HG03378 (cell line): ENCODE data around the gene ANKRD65.
"Not testable (repeated sequence)": the region's sequence is repeated elsewhere in the genome, so short reads cannot be mapped to it uniquely, and the experiment has no call there.

Experiments used
- ATAC-seq: cut with Tn5 transposase; IDR thresholded peaks from one replicate; pipeline ENCODE4 v1.9.1; 2021; ENCODE audit warnings: mild to moderate bottlenecking, moderate library complexity; ENCODE audit not compliant: unreplicated experiment

The ANKRD65 gene

GRCh38 chr1:1421147-1421906, at the start of gene ANKRD65:
TSS of gene ANKRD65 (minus strand) at chr1:1421276. CDS start at chr1:1421005, 271 bp downstream.
- no peak for ATAC-seq

GRCh38 chr1:1468196-1468985, 47.3 kb upstream of the ANKRD65 start:
- ATAC-seq: not testable (repeated sequence)

- no peak for ATAC-seq
Observed at GRCh38 chr1:1463312-1463711, 42.2 kb upstream of the ANKRD65 start.

GRCh38 chr1:1462318-1462966, 41.4 kb upstream of the ANKRD65 start:
- no peak for ATAC-seq

GRCh38 chr1:1461721-1462317, 40.7 kb upstream of the ANKRD65 start:
- no peak for ATAC-seq

- ATAC-seq: no peak
Observed at GRCh38 chr1:1460540-1461130, 39.6 kb upstream of the ANKRD65 start.

GRCh38 chr1:1459711-1460110, 38.6 kb upstream of the ANKRD65 start:
- not testable (repeated sequence) for ATAC-seq

GRCh38 chr1:1459156-1459555, 38.1 kb upstream of the ANKRD65 start:
- not testable (repeated sequence) for ATAC-seq

- not testable (repeated sequence) for ATAC-seq
Observed at GRCh38 chr1:1456683-1457255, 35.7 kb upstream of the ANKRD65 start.

- ATAC-seq: not testable (repeated sequence)
Observed at GRCh38 chr1:1455934-1456333, 34.9 kb upstream of the ANKRD65 start.

- ATAC-seq: no peak
Observed at GRCh38 chr1:1455366-1455884, 34.3 kb upstream of the ANKRD65 start.

GRCh38 chr1:1454286-1455056, 33.4 kb upstream of the ANKRD65 start:
- ATAC-seq: not testable (repeated sequence)

- no peak for ATAC-seq
Observed at GRCh38 chr1:1452882-1453281, 31.8 kb upstream of the ANKRD65 start.

- not testable (repeated sequence) for ATAC-seq
Observed at GRCh38 chr1:1452365-1452739, 31.3 kb upstream of the ANKRD65 start.

GRCh38 chr1:1451696-1452364, 30.8 kb upstream of the ANKRD65 start:
- no peak for ATAC-seq

GRCh38 chr1:1450616-1451015, 29.5 kb upstream of the ANKRD65 start:
- ATAC-seq: not testable (repeated sequence)

- no peak for ATAC-seq
Observed at GRCh38 chr1:1449099-1449739, 28.1 kb upstream of the ANKRD65 start, which contains the start of gene ATAD3C. TSS of gene ATAD3C (plus strand) at chr1:1449689. CDS start at chr1:1450684, 995 bp downstream.

GRCh38 chr1:1446631-1447030, 25.6 kb upstream of the ANKRD65 start:
- not testable (repeated sequence) for ATAC-seq
